Pulmonary artery endothelial cell (primary cell): ENCODE measurements around the gene PPP1R10. TPM values are rescaled to one million over a fixed set of nuclear protein-coding genes. Genes with fewer than 3 reads are reported as not detected.
"Not testable (repeated sequence)": the region's sequence is repeated elsewhere in the genome, so short reads cannot be mapped to it uniquely, and the experiment has no call there.

Source experiments
- DNase-seq: peaks from one replicate; pipeline ENCODE4 v3.0.0-alpha.2; 2011; ENCODE audit warnings: low read depth, low spot score
- total RNA-seq: library from RNA; depleted of rRNA; stranded (reverse); fragments of >200 nt; gene quantifications from 2 replicates; pipeline ENCODE4 v1.2.3, GENCODE V29; 2014

Gene PPP1R10
- total RNA-seq = 12.5 and 18.6 TPM in 2 replicates

- peak; percentile 100 for DNase-seq
Observed at GRCh38 chr6:30616811-30617564, at the start of gene PPP1R10. PPP1R10 (minus strand) TSS chr6:30617243; CDS start chr6:30609944, 7,299 bp downstream.

- not testable (repeated sequence) for DNase-seq
Observed at GRCh38 chr6:30666300-30666699, 49.3 kb upstream of the PPP1R10 start.

- DNase-seq = no peak
Observed at GRCh38 chr6:30664994-30665767, 48.1 kb upstream of the PPP1R10 start.

- not testable (repeated sequence) for DNase-seq
Observed at GRCh38 chr6:30657922-30658321, 40.9 kb upstream of the PPP1R10 start.

- DNase-seq = no peak
Observed at GRCh38 chr6:30657454-30657853, 40.4 kb upstream of the PPP1R10 start.

GRCh38 chr6:30656513-30656912, 39.5 kb upstream of the PPP1R10 start:
- DNase-seq = no peak

- DNase-seq = no peak
Observed at GRCh38 chr6:30655743-30656094, 38.7 kb upstream of the PPP1R10 start.

GRCh38 chr6:30654798-30655742, 38.0 kb upstream of the PPP1R10 start:
- no peak for DNase-seq

GRCh38 chr6:30651143-30651542, 34.1 kb upstream of the PPP1R10 start:
- no peak for DNase-seq

- DNase-seq = no peak
Observed at GRCh38 chr6:30647242-30648116, 30.4 kb upstream of the PPP1R10 start.

- peak; percentile 66 for DNase-seq
Observed at GRCh38 chr6:30646450-30647241, 29.6 kb upstream of the PPP1R10 start, which contains the start of gene C6orf136. C6orf136 (plus strand) TSS chr6:30647133; CDS start chr6:30647232, 99 bp downstream.

- no peak for DNase-seq
Observed at GRCh38 chr6:30645989-30646388, 28.9 kb upstream of the PPP1R10 start.

- DNase-seq = no peak
Observed at GRCh38 chr6:30644769-30645168, 27.7 kb upstream of the PPP1R10 start.

- DNase-seq = no peak
Observed at GRCh38 chr6:30643656-30644055, 26.6 kb upstream of the PPP1R10 start.

- DNase-seq = no peak
Observed at GRCh38 chr6:30641048-30641447, 24.0 kb upstream of the PPP1R10 start.

- DNase-seq = no peak
Observed at GRCh38 chr6:30640481-30640880, 23.4 kb upstream of the PPP1R10 start.

- DNase-seq = no peak
Observed at GRCh38 chr6:30635834-30636233, 18.8 kb upstream of the PPP1R10 start.

GRCh38 chr6:30626484-30627366, 9.7 kb upstream of the PPP1R10 start, which contains the start of gene ATAT1:
ATAT1 (plus strand) TSS chr6:30626874.
- DNase-seq = peak; percentile 58

GRCh38 chr6:30625511-30625910, 8.5 kb upstream of the PPP1R10 start:
- DNase-seq = no peak
